IMR-90 (cell line): Measurements from ENCODE around the gene ARMC9. TPM values are rescaled to one million over a fixed set of nuclear protein-coding genes. Genes with fewer than 3 reads are reported as not detected.

Experiments used
- ATAC-seq: fragments of 200-7000 bp; cut with Tn5 transposase; 2 replicates; pipeline ENCODE4 v1.9.1; 2020; ENCODE audit warnings: low read depth, mild to moderate bottlenecking, moderate library complexity
- BruUV-seq: library from RNA; stranded (reverse); fragments of 400-500 nt; replicated peaks from 2 replicates; lab custom pipeline; 2021; lab: Mats Ljungman, UMichigan
- CTCF ChIA-PET: fragments of 300-600 bp; formaldehyde crosslinking; extraction: SDS; loops from one replicate; lab custom pipeline; 2021; ENCODE audit warnings: antibody characterized with exemption; lab: Yijun Ruan, JAX
- POLR2A ChIA-PET: fragments of 300-600 bp; sonication (Branson Sonifier 250); formaldehyde crosslinking; loops from one replicate; lab custom pipeline; 2022; ENCODE audit warnings: antibody characterized with exemption; ENCODE audit not compliant: unreplicated experiment; lab: Charles Lee
- DNase-seq: peaks from one replicate; pipeline ENCODE4 v3.0.0; 2013
- H2AFZ ChIP-seq: replicated peaks from 2 replicates; pipeline ENCODE3; 2013; ENCODE audit warnings: low read length, mild to moderate bottlenecking; ENCODE audit not compliant: poor library complexity
- H2AK5ac ChIP-seq: 2 replicates; pipeline ENCODE4 v1.6.1; 2013; ENCODE audit warnings: low read depth, low read length, inconsistent platforms
- H2AK9ac ChIP-seq: replicated peaks from 2 replicates; pipeline ENCODE3; 2013; ENCODE audit warnings: mild to moderate bottlenecking, low read depth, low read length, moderate library complexity; ENCODE audit not compliant: poor library complexity
- H2BK120ac ChIP-seq: 2 replicates; pipeline ENCODE4 v1.6.1; 2013; ENCODE audit warnings: low read depth, low read length, inconsistent platforms
- H2BK15ac ChIP-seq: 3 replicates; pipeline ENCODE4 v1.6.1; 2013; ENCODE audit warnings: low read depth, low read length, inconsistent platforms
- H2BK20ac ChIP-seq: 2 replicates; pipeline ENCODE4 v1.6.1; 2013; ENCODE audit warnings: low read depth, mild to moderate bottlenecking, inconsistent platforms, low read length, moderate library complexity
- H2BK5ac ChIP-seq: 2 replicates; pipeline ENCODE4 v1.6.1; 2013; ENCODE audit warnings: mild to moderate bottlenecking, low read depth, low read length, inconsistent platforms; ENCODE audit not compliant: poor library complexity, severe bottlenecking
- H3K14ac ChIP-seq: replicated peaks from 2 replicates; pipeline ENCODE4 v1.6.1; 2013; ENCODE audit warnings: low read depth, low read length, inconsistent platforms
- H3K18ac ChIP-seq: 2 replicates; pipeline ENCODE4 v1.6.1; 2013; ENCODE audit warnings: low read depth, low read length, control low read depth
- H3K23ac ChIP-seq: 2 replicates; pipeline ENCODE4 v1.6.1; 2013; ENCODE audit warnings: low read depth, low read length, inconsistent platforms
- H3K27ac ChIP-seq: 2 replicates; pipeline ENCODE4 v1.5.1; 2013; ENCODE audit warnings: mild to moderate bottlenecking, control low read depth, low read length; ENCODE audit not compliant: insufficient read depth
- H3K27me3 ChIP-seq: 2 replicates; pipeline ENCODE4 v1.6.1; 2013; ENCODE audit warnings: low read length; ENCODE audit not compliant: control insufficient read depth, insufficient read depth
- H3K36me3 ChIP-seq: 2 replicates; pipeline ENCODE4 v1.6.1; 2013; ENCODE audit warnings: low read length, mixed read lengths; ENCODE audit not compliant: control insufficient read depth, insufficient read depth
- H3K4ac ChIP-seq: 2 replicates; pipeline ENCODE4 v1.6.1; 2013; ENCODE audit warnings: low read depth, low read length, inconsistent platforms
- H3K4me1 ChIP-seq: 2 replicates; pipeline ENCODE4 v1.6.1; 2013; ENCODE audit warnings: low read length, mixed read lengths; ENCODE audit not compliant: control insufficient read depth, insufficient read depth
- H3K4me2 ChIP-seq: 2 replicates; pipeline ENCODE4 v1.6.1; 2013; ENCODE audit warnings: low read depth, mild to moderate bottlenecking, control low read depth, low read length, moderate library complexity
- H3K4me3 ChIP-seq: 2 replicates; pipeline ENCODE4 v1.5.1; 2013; ENCODE audit warnings: low read depth, mild to moderate bottlenecking, control low read depth, low read length, moderate library complexity; ENCODE audit not compliant: insufficient read depth
- H3K56ac ChIP-seq: 2 replicates; pipeline ENCODE4 v1.6.1; 2013; ENCODE audit warnings: low read length, inconsistent platforms; ENCODE audit not compliant: insufficient read depth; ENCODE audit errors: extremely low read depth
- H3K79me1 ChIP-seq, 2 experiments: 2 replicates each; pipeline ENCODE4 v1.6.1; 2013; ENCODE audit warnings: low read length in 2 of 2, inconsistent platforms in 1 of 2, low read depth in 1 of 2
- H3K9ac ChIP-seq: 2 replicates; pipeline ENCODE4 v1.6.1; 2013; ENCODE audit warnings: low read depth, low read length, control low read depth
- H3K9me1 ChIP-seq: 2 replicates; pipeline ENCODE4 v1.6.1; 2013; ENCODE audit warnings: low read length, inconsistent platforms; ENCODE audit not compliant: insufficient read depth
- H3K9me3 ChIP-seq: 2 replicates; pipeline ENCODE4 v1.6.1; 2013; ENCODE audit warnings: low read length; ENCODE audit not compliant: control insufficient read depth, insufficient read depth
- H4K20me1 ChIP-seq: 2 replicates; pipeline ENCODE4 v1.6.1; 2013; ENCODE audit warnings: low read length, inconsistent platforms; ENCODE audit not compliant: insufficient read depth
- H4K5ac ChIP-seq: 2 replicates; pipeline ENCODE4 v1.6.1; 2013; ENCODE audit warnings: mild to moderate bottlenecking, low read depth, low read length, control low read depth
- H4K8ac ChIP-seq, 2 experiments: 2 replicates each; pipeline ENCODE4 v1.6.1; 2013; ENCODE audit warnings: low read depth in 2 of 2, low read length in 2 of 2, control low read depth in 1 of 2, inconsistent platforms in 1 of 2
- H4K91ac ChIP-seq: 2 replicates; pipeline ENCODE4 v1.6.1; 2013; ENCODE audit warnings: low read depth, low read length, inconsistent platforms; ENCODE audit not compliant: insufficient read depth
- CTCF ChIP-seq: conservative IDR thresholded peaks from 2 replicates; pipeline ENCODE4 v1.5.1; 2012; ENCODE audit warnings: mild to moderate bottlenecking, low read depth, low read length, improper control_type of control experiment
- MXI1 ChIP-seq: IDR thresholded peaks from 2 replicates; pipeline ENCODE4 v1.6.1; 2012; ENCODE audit warnings: low read depth, mild to moderate bottlenecking, low read length, moderate library complexity, borderline replicate concordance
- RCOR1 ChIP-seq: IDR thresholded peaks from 2 replicates; pipeline ENCODE4 v1.6.1; 2012; ENCODE audit warnings: mild to moderate bottlenecking, low read length, improper control_type of control experiment; ENCODE audit not compliant: insufficient replicate concordance
- SMC3 ChIP-seq: fragments of 150-350 bp; IDR thresholded peaks from 2 replicates; pipeline ENCODE4 v1.6.1; 2016; ENCODE audit warnings: low read depth, mild to moderate bottlenecking, antibody characterized with exemption, low read length, moderate library complexity
- WGBS, 2 experiments: methylation state at CpG; one replicate each; pipeline versions ENCODE4 v1.1.5 to v1.1.7; 2013; ENCODE audit warnings: missing lambda C conversion rate in 2 of 2; ENCODE audit not compliant: insufficient read length in 1 of 2; ENCODE audit errors: extremely low coverage in 2 of 2; 5-methylcytosine and 5-hydroxymethylcytosine counted together
- dilution Hi-C: fragments of 300-500 bp; cut with HindIII; formaldehyde crosslinking; loops from one replicate; pipeline ENCODE4 v1.14.3; 2018; ENCODE audit warnings: low sequenced_read_pairs; ENCODE audit not compliant: unreplicated experiment
- in situ Hi-C: fragments of 300-500 bp; cut with MboI; formaldehyde crosslinking; loops from 3 replicates; pipeline ENCODE4 v1.14.3; 2019; ENCODE audit warnings: low sequenced_read_pairs, inconsistent platforms, mixed read lengths
- intact Hi-C: fragments of 100-400 bp; cut with micrococcal nuclease; formaldehyde crosslinking; loops from 2 replicates; pipeline ENCODE4 v1.10.0; 2022
- polyA plus RNA-seq, 3 experiments: library from polyadenylated mRNA; depleted of rRNA; stranded (reverse); fragments of >200 nt; gene quantifications; 2 replicates each; pipeline ENCODE4 v1.2.3, GENCODE V29; 2012; ENCODE audit warnings: low replicate concordance in 1 of 3
- total RNA-seq: library from RNA; depleted of rRNA; stranded (reverse); fragments of >200 nt; gene quantifications from 2 replicates; pipeline ENCODE4 v1.2.3, GENCODE V29; 2012

ARMC9 gene
- total and polyA plus RNA-seq, 2 of the 4 experiments (the other 2 are of a cell fraction) = 36.0 to 46.6 TPM

- Histone ChIP-seq H3K79me1 (no peaks in the 10 kb centered on the region), H3K36me3 (peaks cover 7% of the 10 kb centered on the region; the same call in 1 of the 2 replicates), H4K91ac (no peak overlapping the region), H4K20me1 (no peaks in the 10 kb centered on the region), H3K18ac (no peak overlapping the region), H2BK20ac (no peak overlapping the region), H2BK5ac (no peak overlapping the region), H3K4me1 (no peaks in the 10 kb centered on the region), H3K4me2 (no peak overlapping the region), H4K5ac (no peak overlapping the region), H3K23ac (no peak overlapping the region), H2BK120ac (no peak overlapping the region), H3K9me3 (no peaks in the 10 kb centered on the region), H4K8ac (no peak overlapping the region), H3K4ac (no peak overlapping the region), H3K14ac (no peak overlapping the region), H3K9ac (no peak overlapping the region), H2BK15ac (no peak overlapping the region), H3K27me3 (no peaks in the 10 kb centered on the region), H3K56ac (no peak overlapping the region), H2AK5ac (no peak overlapping the region), H3K9me1 (peaks cover 8% of the 10 kb centered on the region; the same call in 1 of the 2 replicates), H2AK9ac (no peak overlapping the region), H3K4me3 (no peak overlapping the region), H2AFZ (no peak overlapping the region), H3K27ac (no peak overlapping the region)
- no TSS peak for BruUV-seq
- POLR2A ChIA-PET = no interaction called here
- whole genome bisulfite sequencing, 2 experiments = no CpG with 5 or more reads among the region's 3 CpGs
- intact Hi-C loops (no loop called here), in situ Hi-C loops (no loop called here), dilution Hi-C loops (no loop called here)
- CTCF ChIA-PET = no interaction called here
- DNase-seq (no peak), ATAC-seq (no peak)
- no peak for TF ChIP-seq SMC3
- TF ChIP-seq CTCF = no peak
- TF ChIP-seq MXI1 = no peak
- TF ChIP-seq RCOR1 = no peak
These were observed 128.0 kb downstream of the ARMC9 start for GRCh38 chr2:231326404-231326803.
